Neural cell (in vitro differentiated cells): ENCODE measurements around the gene LCAT.

Experiments used
- EP300 ChIP-seq: fragments of 450-650 bp; conservative IDR thresholded peaks from 2 replicates; pipeline ENCODE4 v1.6.1; 2014; ENCODE audit warnings: antibody characterized with exemption, mild to moderate bottlenecking, moderate library complexity; ENCODE audit not compliant: poor library complexity, severe bottlenecking
- MXI1 ChIP-seq: fragments of 450-650 bp; conservative IDR thresholded peaks from 2 replicates; pipeline ENCODE4 v1.6.1; 2014; ENCODE audit warnings: antibody characterized with exemption, mild to moderate bottlenecking; ENCODE audit not compliant: poor library complexity, severe bottlenecking
- RAD21 ChIP-seq: fragments of 450-650 bp; conservative IDR thresholded peaks from 2 replicates; pipeline ENCODE4 v1.6.1; 2014; ENCODE audit warnings: antibody characterized with exemption, mild to moderate bottlenecking, moderate library complexity
- REST ChIP-seq: IDR thresholded peaks from 2 replicates; pipeline ENCODE4 v1.6.1; 2012; ENCODE audit warnings: borderline replicate concordance
- SMC3 ChIP-seq: fragments of 450-650 bp; conservative IDR thresholded peaks from 2 replicates; pipeline ENCODE4 v1.6.1; 2014; ENCODE audit warnings: antibody characterized with exemption, mild to moderate bottlenecking, moderate library complexity; ENCODE audit not compliant: poor library complexity
- TAF1 ChIP-seq: IDR thresholded peaks from 2 replicates; pipeline ENCODE4 v1.6.1; 2012; ENCODE audit warnings: low read depth
- TF ChIP-seq, protein P1 (sequence below): fragments of 450-650 bp; IDR thresholded peaks from 2 replicates; pipeline ENCODE4 v1.5.1; 2014; ENCODE audit warnings: antibody characterized with exemption, mild to moderate bottlenecking, moderate library complexity; ENCODE audit not compliant: poor library complexity, severe bottlenecking

DNA sequence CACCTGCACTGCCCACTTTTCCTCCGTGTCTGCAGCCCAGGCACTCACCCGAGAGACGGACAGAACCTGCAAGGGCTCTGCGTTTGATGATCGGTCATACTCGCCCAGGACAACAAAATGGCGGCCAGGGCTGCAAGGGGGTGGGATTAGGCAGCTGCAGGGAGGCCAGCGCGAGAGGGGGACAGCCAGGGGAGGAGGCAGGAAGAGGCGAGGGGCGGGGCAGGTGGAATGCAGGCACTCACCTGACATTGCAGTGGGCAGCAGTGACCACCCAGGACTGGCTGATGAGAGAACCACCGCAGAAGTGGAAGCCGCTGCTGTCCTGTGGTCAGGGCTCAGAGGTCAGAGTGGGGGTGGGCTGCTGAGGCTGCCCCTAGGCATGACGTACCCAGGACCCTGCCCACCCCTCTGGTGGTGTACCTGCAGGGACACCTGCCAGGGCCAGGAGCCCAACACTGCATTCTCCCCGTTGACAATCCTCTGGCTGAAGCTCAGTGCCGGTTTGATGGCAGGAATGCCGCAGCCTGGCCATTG lies 13.2 kb downstream of the LCAT start:
- TF ChIP-seq, protein P1, sequence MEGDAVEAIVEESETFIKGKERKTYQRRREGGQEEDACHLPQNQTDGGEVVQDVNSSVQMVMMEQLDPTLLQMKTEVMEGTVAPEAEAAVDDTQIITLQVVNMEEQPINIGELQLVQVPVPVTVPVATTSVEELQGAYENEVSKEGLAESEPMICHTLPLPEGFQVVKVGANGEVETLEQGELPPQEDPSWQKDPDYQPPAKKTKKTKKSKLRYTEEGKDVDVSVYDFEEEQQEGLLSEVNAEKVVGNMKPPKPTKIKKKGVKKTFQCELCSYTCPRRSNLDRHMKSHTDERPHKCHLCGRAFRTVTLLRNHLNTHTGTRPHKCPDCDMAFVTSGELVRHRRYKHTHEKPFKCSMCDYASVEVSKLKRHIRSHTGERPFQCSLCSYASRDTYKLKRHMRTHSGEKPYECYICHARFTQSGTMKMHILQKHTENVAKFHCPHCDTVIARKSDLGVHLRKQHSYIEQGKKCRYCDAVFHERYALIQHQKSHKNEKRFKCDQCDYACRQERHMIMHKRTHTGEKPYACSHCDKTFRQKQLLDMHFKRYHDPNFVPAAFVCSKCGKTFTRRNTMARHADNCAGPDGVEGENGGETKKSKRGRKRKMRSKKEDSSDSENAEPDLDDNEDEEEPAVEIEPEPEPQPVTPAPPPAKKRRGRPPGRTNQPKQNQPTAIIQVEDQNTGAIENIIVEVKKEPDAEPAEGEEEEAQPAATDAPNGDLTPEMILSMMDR: no peak
- TF ChIP-seq REST (no peak), TAF1 (no peak), MXI1 (no peak), RAD21 (no peak), SMC3 (no peak), EP300 (no peak)
